Cardiac septum (tissue), 1 donor: ENCODE results near the gene ATP6V1G3. TPM values are rescaled to one million over a fixed set of nuclear protein-coding genes. Genes with fewer than 3 reads are reported as not detected.
"Not testable (repeated sequence)": the region's sequence is repeated elsewhere in the genome, so short reads cannot be mapped to it uniquely, and the experiment has no call there.

ENCODE experiments used
- DNase-seq: peaks from one replicate; pipeline ENCODE4 v3.0.0-alpha.2; 2020; ENCODE audit warnings: low spot score
- intact Hi-C: fragments of 100-400 bp; cut with DNase I; formaldehyde crosslinking; loops from one replicate; pipeline ENCODE4 v1.14.0; 2022
- long read RNA-seq: library from polyadenylated mRNA; unstranded; transcript quantifications from one replicate; pipeline ENCODE4 v2.0.0, GENCODE V29; 2021
- total RNA-seq: library from RNA; stranded (reverse); fragmentation: NEBNext Ultra II Directional; extraction: Animal tissue kit (Norgen Biotek cat#: 25700); gene quantifications from one replicate; pipeline ENCODE4 v1.2.1, GENCODE V29; 2021
- donor health status: DM: no; HTN: no; CAD: no.

The ATP6V1G3 gene
- not detected for total RNA-seq
- long read RNA-seq: 0 reads

GRCh38 chr1:198540580-198540979 lies at the start of gene ATP6V1G3:
Gene ATP6V1G3 (minus strand): TSS chr1:198540680. CDS start chr1:198540650, 30 bp downstream.
- DNase-seq: no peak
- intact Hi-C loops: no loop called here

- intact Hi-C loops: no loop called here
- DNase-seq: no peak
Measured at GRCh38 chr1:198588845-198589244, 48.4 kb upstream of the ATP6V1G3 start.

- DNase-seq: no peak
- intact Hi-C loops: no loop called here
Measured at GRCh38 chr1:198584163-198584562, 43.7 kb upstream of the ATP6V1G3 start.

- DNase-seq, intact Hi-C loops: not testable (repeated sequence)
Measured at GRCh38 chr1:198583209-198583802, 42.8 kb upstream of the ATP6V1G3 start.

GRCh38 chr1:198577444-198577843 lies 37.0 kb upstream of the ATP6V1G3 start:
- intact Hi-C loops: no loop called here
- no peak for DNase-seq

- no peak for DNase-seq
- intact Hi-C loops: no loop called here
Measured at GRCh38 chr1:198575798-198576641, 35.5 kb upstream of the ATP6V1G3 start.

GRCh38 chr1:198575292-198575691 lies 34.8 kb upstream of the ATP6V1G3 start:
- intact Hi-C loops: no loop called here
- no peak for DNase-seq

GRCh38 chr1:198574325-198574724 lies 33.8 kb upstream of the ATP6V1G3 start:
- intact Hi-C loops: no loop called here
- DNase-seq: no peak

GRCh38 chr1:198564716-198565115 lies 24.2 kb upstream of the ATP6V1G3 start:
- no peak for DNase-seq
- intact Hi-C loops: no loop called here

- intact Hi-C loops: no loop called here
- DNase-seq: no peak
Measured at GRCh38 chr1:198564157-198564556, 23.7 kb upstream of the ATP6V1G3 start.

GRCh38 chr1:198563583-198563982 lies 23.1 kb upstream of the ATP6V1G3 start:
- DNase-seq: no peak
- intact Hi-C loops: no loop called here

GRCh38 chr1:198560161-198560560 lies 19.7 kb upstream of the ATP6V1G3 start:
- DNase-seq: no peak
- intact Hi-C loops: no loop called here

GRCh38 chr1:198559362-198559761 lies 18.9 kb upstream of the ATP6V1G3 start:
- intact Hi-C loops: no loop called here
- no peak for DNase-seq

- intact Hi-C loops: no loop called here
- no peak for DNase-seq
Measured at GRCh38 chr1:198558402-198558801, 17.9 kb upstream of the ATP6V1G3 start.

- intact Hi-C loops: no loop called here
- DNase-seq: no peak
Measured at GRCh38 chr1:198556971-198557370, 16.5 kb upstream of the ATP6V1G3 start.

- no peak for DNase-seq
- intact Hi-C loops: no loop called here
Measured at GRCh38 chr1:198552668-198553416, 12.4 kb upstream of the ATP6V1G3 start.

GRCh38 chr1:198550941-198551524 lies 10.6 kb upstream of the ATP6V1G3 start:
- no peak for DNase-seq
- intact Hi-C loops: no loop called here

- intact Hi-C loops: no loop called here
- DNase-seq: no peak
Measured at GRCh38 chr1:198549866-198550265, 9.4 kb upstream of the ATP6V1G3 start.

GRCh38 chr1:198548890-198549289 lies 8.4 kb upstream of the ATP6V1G3 start:
- intact Hi-C loops: no loop called here
- DNase-seq: no peak

GRCh38 chr1:198545156-198545555 lies 4.7 kb upstream of the ATP6V1G3 start:
- no peak for DNase-seq
- intact Hi-C loops: no loop called here
